ENCODE measurements around the gene ATP10D.
"Not testable (repeated sequence)": the region's sequence is repeated elsewhere in the genome, so short reads cannot be mapped to it uniquely, and the experiment has no call there.

The ATP10D gene

GRCh38 chr4:47533689-47534347, 48.7 kb downstream of the ATP10D start:
- DNase-seq (ENCODE audit: low read depth in 1 of 2, low spot score in 1 of 2), result no peak

- DNase-seq (ENCODE audit: low read depth in 1 of 2, low spot score in 1 of 2), result no peak
Observed at GRCh38 chr4:47534772-47535171, 49.7 kb downstream of the ATP10D start.

DNA sequence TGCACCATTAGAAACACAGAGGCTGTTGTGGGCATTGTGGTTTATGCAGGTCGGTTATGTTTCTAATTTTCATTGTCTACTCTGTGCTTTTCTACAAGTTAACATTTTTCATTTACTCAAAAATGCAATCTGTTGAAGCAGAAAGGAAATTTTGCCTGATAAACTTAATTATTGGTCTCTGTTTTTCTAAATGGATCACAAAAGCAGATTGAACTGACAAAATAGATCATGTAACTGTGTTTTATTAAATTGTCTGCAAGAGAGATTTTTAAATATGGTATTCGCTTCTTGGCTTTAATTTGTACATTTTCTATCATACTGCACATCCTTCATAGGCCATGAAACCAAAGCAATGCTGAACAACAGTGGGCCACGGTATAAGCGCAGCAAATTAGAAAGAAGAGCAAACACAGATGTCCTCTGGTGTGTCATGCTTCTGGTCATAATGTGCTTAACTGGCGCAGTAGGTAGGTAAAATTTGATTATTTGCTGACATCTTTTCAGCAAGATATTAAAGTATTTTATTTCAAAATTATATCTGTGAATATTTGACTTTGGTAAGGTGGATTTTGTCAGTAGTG, 50.6 kb downstream of the ATP10D start:
- DNase-seq (ENCODE audit: low read depth in 1 of 2, low spot score in 1 of 2), result no peak

DNA sequence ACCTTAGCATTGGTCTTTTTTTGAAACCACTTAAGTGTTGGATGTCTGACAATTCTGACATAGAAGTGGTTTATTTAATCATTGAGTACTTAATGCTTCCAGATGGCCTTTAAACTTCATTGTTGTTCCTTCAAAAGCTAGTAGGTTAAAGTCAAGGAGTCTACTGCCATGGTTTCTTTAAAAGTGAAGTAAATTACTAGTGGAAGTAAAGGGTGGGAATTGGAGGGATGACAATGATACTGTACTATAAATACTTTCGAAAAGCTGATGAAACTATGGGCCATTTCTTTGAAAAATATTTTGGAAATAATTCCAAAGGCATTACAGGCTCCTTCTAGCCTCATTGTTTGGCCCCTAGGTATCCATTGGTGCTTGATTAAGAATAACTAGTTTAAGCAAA, 51.9 kb downstream of the ATP10D start:
- no peak for DNase-seq (ENCODE audit: low read depth in 1 of 2, low spot score in 1 of 2)

GRCh38 chr4:47538111-47538824, 53.2 kb downstream of the ATP10D start:
- no peak for DNase-seq (ENCODE audit: low read depth in 1 of 2, low spot score in 1 of 2)

- no peak for DNase-seq (ENCODE audit: low read depth in 1 of 2, low spot score in 1 of 2)
Observed at GRCh38 chr4:47538825-47539154, 53.7 kb downstream of the ATP10D start.

DNA sequence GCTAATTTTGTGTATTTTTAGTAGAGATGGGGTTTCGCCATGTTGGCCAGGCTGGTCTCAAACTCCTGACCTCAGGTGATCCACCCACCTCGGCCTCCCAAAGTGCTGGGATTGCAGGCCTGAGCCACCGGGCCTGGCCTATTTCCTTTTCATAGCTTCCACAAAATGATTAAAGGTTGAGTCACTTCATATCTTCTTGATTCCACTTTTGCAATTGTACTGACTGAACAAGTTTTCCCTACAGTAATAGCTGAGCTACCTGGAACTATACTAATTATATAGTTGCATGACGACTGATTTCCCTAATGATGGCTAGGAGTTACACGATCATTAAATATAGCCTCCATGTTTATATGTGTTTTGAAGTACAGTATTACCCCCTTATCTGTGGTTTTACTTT, 57.6 kb downstream of the ATP10D start:
- DNase-seq (ENCODE audit: low read depth in 1 of 2, low spot score in 1 of 2), result not testable (repeated sequence)

GRCh38 chr4:47543331-47543730, 58.3 kb downstream of the ATP10D start:
- no peak for DNase-seq (ENCODE audit: low read depth in 1 of 2, low spot score in 1 of 2)

DNA sequence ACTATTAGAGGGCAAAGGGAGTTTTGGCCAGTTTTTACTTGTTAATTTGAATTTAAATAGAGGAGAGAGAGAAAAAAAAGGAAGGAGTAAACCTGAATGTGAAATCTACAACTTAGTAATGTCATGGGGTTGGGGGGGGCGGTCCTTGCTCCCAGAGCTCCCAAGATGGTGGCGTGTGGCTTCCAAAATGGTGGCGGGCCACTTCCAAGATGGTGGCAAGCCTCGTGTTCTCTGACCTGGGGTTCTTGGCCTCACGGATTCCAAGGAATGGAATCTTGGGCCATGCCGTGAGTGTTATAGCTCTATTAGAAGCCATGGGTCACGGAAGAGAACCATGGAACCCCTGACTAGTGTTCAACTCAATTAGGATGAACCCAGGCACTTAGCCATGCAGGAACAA, 65.3 kb downstream of the ATP10D start:
- not testable (repeated sequence) for DNase-seq (ENCODE audit: low read depth in 1 of 2, low spot score in 1 of 2)

DNA sequence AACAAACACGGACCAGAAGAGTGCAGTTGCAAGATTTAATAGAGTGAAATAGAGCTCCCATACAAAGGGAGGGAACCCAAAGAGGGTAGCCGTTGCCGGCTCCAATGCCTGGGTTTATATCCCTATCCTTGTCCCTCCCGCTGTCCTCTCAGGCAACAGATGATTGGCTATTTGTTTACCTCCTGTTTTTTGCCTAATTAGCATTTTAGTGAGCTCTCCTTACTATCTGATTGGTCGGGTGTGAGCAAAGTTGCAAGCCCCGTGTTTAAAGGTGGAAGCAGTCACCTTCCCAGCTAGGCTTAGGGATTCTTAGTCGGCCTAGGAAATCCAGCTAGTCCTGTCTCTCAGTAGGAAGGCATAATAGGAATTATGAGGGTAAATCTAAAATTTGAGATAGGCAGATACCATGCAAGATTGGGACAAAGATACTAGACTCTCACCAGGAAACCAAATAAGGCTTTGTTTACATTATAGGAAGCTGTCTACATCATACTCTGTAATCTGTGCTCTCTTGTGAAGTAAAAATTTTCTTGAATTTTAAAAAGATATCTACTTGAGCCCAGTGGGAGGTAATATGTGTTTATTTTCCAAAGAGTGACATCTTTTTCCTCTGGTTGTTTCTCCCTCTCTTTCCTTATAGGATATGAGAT, 65.9 kb downstream of the ATP10D start:
- no peak for DNase-seq (ENCODE audit: low read depth in 1 of 2, low spot score in 1 of 2)

GRCh38 chr4:47551682-47552081, 66.6 kb downstream of the ATP10D start:
- no peak for DNase-seq (ENCODE audit: low read depth in 1 of 2, low spot score in 1 of 2)

- no peak for DNase-seq (ENCODE audit: low read depth in 1 of 2, low spot score in 1 of 2)
Observed at GRCh38 chr4:47553329-47554125, 68.5 kb downstream of the ATP10D start.

DNA sequence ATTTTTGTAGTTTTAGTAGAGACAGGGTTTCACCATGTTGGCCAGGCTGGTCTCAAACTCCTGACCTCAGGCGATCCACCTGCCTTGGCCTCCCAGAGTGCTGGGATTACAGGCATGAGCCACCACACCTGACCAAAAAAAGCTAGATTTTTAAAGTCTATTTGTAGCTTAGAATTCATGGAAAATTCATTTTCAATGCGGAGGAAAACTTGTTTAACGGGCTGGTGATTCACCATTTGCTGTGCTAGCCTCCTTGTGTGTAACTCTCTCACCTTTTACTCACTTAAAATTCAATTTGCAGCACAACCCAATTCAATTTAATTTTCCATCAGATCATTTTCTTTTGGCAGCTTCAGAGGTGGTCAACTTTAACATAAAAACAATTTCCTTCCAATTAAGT, 70.8 kb downstream of the ATP10D start:
- DNase-seq (ENCODE audit: low read depth in 1 of 2, low spot score in 1 of 2), result not testable (repeated sequence)

GRCh38 chr4:47557255-47557654, 72.2 kb downstream of the ATP10D start:
- no peak for DNase-seq (ENCODE audit: low read depth in 1 of 2, low spot score in 1 of 2)

- no peak for DNase-seq (ENCODE audit: low read depth in 1 of 2, low spot score in 1 of 2)
Observed at GRCh38 chr4:47560682-47561081, 75.6 kb downstream of the ATP10D start.

DNA sequence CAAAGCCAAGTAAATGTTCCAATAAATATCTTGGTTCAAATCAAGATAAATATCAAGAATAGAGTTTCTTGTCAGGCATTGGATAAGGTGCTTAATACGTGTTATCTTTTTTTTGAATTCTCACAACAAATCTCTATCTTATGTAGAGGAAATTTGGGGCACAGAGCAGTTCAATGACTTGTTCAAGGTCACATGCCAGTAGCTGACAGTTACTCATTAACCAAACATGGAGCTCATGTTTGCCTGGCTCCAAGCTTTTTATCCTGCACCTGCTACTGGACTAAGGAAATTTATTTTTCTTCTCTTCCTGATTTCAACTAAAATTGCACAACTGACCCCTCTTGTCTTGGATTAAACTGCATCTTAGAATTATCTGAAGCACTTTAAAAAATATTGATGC, 76.3 kb downstream of the ATP10D start:
- DNase-seq (ENCODE audit: low read depth in 1 of 2, low spot score in 1 of 2), result no peak

GRCh38 chr4:47562297-47562696, 77.2 kb downstream of the ATP10D start:
- no peak for DNase-seq (ENCODE audit: low read depth in 1 of 2, low spot score in 1 of 2)

GRCh38 chr4:47566566-47566965, 81.5 kb downstream of the ATP10D start:
- no peak for DNase-seq (ENCODE audit: low read depth in 1 of 2, low spot score in 1 of 2)

GRCh38 chr4:47566969-47567368, 81.9 kb downstream of the ATP10D start:
- no peak for DNase-seq (ENCODE audit: low read depth in 1 of 2, low spot score in 1 of 2)

- no peak for DNase-seq (ENCODE audit: low read depth in 1 of 2, low spot score in 1 of 2)
Observed at GRCh38 chr4:47567511-47567910, 82.4 kb downstream of the ATP10D start.

GRCh38 chr4:47570816-47571215, 85.7 kb downstream of the ATP10D start:
- DNase-seq (ENCODE audit: low read depth in 1 of 2, low spot score in 1 of 2), result no peak

All from stimulated activated CD4-positive, alpha-beta T cell treated with anti-CD3 and anti-CD28 coated beads, Interleukin-15, amount 100 ng/mL, for 1 hour (primary cell).